ENCODE data around the gene AGO4.
"Not testable (repeated sequence)": the region's sequence is repeated elsewhere in the genome, so short reads cannot be mapped to it uniquely, and the experiment has no call there.

Gene AGO4

GRCh38 chr1:35812754-35813153 lies 4.9 kb downstream of the AGO4 start:
- DNase-seq: not testable (repeated sequence)

GRCh38 chr1:35825255-35825654 lies 17.4 kb downstream of the AGO4 start:
- DNase-seq: no peak

- no peak for DNase-seq
Observed at GRCh38 chr1:35832276-35832905, 24.6 kb downstream of the AGO4 start.

GRCh38 chr1:35833395-35833794 lies 25.6 kb downstream of the AGO4 start:
- no peak for DNase-seq

GRCh38 chr1:35834218-35834617 lies 26.4 kb downstream of the AGO4 start:
- no peak for DNase-seq

- no peak for DNase-seq
Observed at GRCh38 chr1:35835398-35835797, 27.6 kb downstream of the AGO4 start.

- no peak for DNase-seq
Observed at GRCh38 chr1:35836734-35837133, 28.9 kb downstream of the AGO4 start.

- DNase-seq: no peak
Observed at GRCh38 chr1:35838693-35839245, 31.0 kb downstream of the AGO4 start.

GRCh38 chr1:35844826-35845225 lies 37.0 kb downstream of the AGO4 start:
- no peak for DNase-seq

GRCh38 chr1:35845766-35846165 lies 38.0 kb downstream of the AGO4 start:
- no peak for DNase-seq

GRCh38 chr1:35847935-35848565 lies 40.2 kb downstream of the AGO4 start:
- DNase-seq: no peak

GRCh38 chr1:35850051-35850450 lies 42.2 kb downstream of the AGO4 start:
- DNase-seq: no peak

- DNase-seq: no peak
Observed at GRCh38 chr1:35850716-35851115, 42.9 kb downstream of the AGO4 start.

GRCh38 chr1:35851132-35851869 lies 43.5 kb downstream of the AGO4 start:
- no peak for DNase-seq

- no peak for DNase-seq
Observed at GRCh38 chr1:35852241-35852640, 44.4 kb downstream of the AGO4 start.

GRCh38 chr1:35854989-35855700 lies 47.3 kb downstream of the AGO4 start:
- DNase-seq: no peak

- no peak for DNase-seq
Observed at GRCh38 chr1:35856964-35857363, 49.1 kb downstream of the AGO4 start.

- no peak for DNase-seq
Observed at GRCh38 chr1:35857830-35858229, 50.0 kb downstream of the AGO4 start.

- DNase-seq: no peak
Observed at GRCh38 chr1:35860696-35861095, 52.9 kb downstream of the AGO4 start.

GRCh38 chr1:35863136-35863535 lies 55.3 kb downstream of the AGO4 start:
- DNase-seq: no peak

- DNase-seq: no peak
Observed at GRCh38 chr1:35863881-35864625, 56.2 kb downstream of the AGO4 start.

- no peak for DNase-seq
Observed at GRCh38 chr1:35864813-35865212, 57.0 kb downstream of the AGO4 start.

- DNase-seq: no peak
Observed at GRCh38 chr1:35866991-35867390, 59.2 kb downstream of the AGO4 start.
